Activated CD4-positive, alpha-beta T cell treated with anti-CD3 and anti-CD28 coated beads for 48 hours (primary cell): ENCODE results near the gene MACROD2.

Experiments used
- DNase-seq: peaks from one replicate; pipeline ENCODE4 v3.0.0-alpha.2; 2020

Gene MACROD2

DNA sequence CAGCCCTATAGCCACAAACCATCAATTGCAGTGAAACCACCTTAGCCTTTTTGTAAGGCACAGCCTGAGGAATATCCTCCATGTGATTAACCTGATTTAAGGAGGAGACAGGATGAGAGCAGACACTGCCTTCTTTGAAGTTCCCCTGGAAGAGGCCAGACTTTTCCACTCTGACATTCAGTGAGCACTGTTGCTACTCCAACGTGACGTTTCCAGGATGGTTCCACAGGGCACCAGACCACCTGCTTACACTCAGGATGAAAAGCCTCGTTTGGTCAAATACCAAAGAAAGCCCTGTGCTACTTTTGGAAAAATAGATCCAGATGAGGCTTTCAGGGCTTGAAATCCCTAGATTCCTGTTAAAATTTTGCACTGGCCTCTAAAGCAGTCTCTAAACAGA, 1444.2 kb downstream of the MACROD2 start:
- DNase-seq: no peak

DNA sequence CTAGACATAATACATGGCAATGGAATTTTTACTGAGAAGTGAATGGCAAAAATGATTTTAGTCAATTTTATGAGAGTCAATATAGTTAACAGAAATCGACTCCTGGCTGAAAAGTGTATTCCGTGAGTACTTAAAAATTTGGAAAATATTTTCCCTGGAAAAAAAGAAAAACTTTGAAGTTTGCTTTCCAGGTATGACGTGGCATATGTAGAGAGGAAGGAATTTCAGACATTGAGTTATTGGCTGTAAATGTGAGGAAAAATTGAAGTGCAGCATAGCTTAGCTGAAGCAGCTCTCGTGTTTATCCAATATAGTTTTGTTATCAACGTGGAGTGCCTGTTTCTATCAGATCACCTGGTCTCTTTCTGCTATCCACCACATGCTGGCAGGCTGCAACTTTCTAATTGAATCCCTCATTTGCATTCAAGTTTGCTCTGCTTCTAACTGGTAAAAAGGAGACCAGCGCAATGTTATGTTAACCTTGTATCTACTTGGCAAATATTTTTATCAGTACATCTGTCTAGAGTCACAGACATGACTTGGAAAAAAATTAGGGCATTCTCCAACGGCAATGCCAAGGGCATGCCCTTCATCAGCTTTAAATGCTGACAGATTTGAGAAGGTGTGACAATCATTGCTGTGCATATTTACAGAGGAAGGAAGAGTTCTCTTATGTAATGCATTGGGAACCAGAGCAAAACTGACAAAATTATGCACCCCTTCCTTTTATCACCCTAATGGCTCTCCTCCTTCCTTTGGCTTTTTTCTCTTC, 1444.9 kb downstream of the MACROD2 start:
- no peak for DNase-seq

DNA sequence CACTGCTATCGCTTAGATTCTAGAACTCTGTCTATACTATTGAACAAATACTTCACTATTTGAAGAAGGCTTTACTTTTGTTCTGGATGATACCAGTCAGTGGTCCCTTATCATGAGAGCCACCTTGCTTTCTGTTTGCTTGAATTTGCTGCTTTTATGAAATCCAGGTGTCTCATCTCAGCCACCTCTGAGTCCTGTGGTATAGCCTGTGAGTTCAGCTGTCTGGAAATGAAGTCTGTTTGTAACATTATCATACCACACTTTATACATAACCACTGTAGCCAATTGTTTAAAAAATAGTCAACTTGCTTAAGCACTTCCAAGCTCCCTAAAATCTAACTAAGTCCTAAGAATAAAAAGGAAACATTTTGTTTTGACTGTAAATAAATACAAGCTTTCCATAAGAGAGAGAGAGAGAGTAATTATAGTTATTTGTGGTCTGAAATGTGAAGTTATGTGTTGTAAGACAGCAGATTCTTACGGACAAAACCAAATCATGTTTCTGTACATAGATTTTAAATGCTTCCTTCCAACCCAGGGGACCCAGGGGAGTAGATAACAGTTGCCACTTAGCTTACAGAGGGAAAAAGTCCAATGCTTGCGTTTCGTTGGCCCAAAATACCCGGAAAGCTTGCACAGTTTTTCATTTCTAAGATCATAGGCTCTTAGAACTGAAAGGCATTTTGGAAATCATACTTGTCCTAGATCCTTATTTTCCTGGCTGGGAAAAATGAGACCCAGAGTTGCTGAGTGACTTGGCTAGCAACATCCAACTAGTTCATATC, 1449.9 kb downstream of the MACROD2 start:
- DNase-seq: no peak

DNA sequence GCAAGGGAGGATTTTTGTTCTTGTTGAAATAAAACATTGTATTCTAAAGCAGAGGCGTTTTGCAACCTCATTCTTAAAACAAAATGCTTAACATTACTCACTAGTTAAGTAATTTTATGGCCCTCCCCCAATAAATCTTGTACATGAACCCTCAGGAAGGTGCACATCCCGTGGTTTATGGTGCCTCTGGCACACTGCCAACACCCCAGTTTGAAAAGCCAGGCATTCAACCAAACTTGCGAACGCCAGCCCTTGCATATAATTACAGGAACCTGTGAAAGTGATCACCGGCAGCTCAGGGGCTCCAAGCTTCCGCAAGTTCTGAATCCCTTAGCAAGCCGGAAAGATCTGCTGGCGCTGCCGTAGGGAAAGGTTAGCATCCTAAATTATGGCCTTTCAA, 1451.1 kb downstream of the MACROD2 start:
- DNase-seq: no peak

DNA sequence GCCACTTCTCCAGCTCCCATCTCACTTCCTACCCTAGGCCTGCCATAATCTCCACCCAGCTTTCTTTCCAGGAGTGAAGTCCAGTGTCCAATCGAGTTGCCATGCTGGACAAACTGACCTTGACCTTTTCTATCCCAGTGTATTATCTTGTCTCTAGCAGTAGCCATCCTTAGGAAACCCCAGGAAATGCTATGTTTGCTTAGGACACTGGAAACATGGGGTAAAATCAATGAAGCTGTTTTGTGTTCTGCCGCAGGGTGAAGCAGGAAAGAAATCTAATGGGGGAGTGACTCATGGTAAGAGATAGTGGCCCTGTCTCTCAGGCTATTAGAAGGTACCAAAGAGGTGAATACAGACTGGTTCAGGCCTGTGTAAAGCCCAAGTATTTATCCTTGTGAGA, 1452.2 kb downstream of the MACROD2 start:
- DNase-seq: no peak

DNA sequence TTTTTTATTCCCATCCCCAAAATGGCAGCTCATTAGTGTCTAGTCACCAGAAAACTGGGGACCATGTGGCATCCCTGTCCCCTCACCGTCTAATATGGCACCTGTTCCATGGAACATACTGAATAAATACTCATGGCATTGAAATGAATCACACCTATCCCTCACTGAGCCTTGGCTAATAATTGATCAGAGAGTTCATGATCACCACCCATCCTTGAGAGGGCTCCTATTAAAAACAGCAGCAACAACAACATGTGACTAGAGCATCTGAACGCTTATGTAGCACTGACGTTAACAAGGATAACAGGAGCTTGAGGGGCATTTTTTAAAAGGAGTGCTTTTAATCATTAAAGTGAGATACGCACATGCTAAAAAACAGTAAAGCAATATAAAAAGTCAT, 1453.7 kb downstream of the MACROD2 start:
- DNase-seq: no peak

DNA sequence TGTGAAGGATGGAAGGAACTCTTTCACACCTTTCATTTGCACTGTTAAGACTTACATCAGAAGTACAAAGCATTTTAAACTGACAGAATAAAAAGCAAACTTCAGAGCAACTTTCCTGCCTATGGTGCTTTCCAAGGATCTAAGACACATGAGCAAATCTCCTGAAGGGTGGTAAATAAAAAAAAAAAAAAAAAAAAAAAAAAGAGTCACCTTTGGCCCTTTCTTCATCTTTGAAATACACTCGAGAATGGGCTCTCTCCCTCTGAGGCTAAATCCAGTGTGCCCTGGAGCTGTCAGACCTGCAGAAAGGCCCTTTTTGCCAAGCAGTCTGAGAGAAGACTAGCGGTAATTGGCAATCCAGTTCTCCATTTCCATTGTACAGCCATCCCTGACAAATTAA, 1455.9 kb downstream of the MACROD2 start:
- DNase-seq: no peak

DNA sequence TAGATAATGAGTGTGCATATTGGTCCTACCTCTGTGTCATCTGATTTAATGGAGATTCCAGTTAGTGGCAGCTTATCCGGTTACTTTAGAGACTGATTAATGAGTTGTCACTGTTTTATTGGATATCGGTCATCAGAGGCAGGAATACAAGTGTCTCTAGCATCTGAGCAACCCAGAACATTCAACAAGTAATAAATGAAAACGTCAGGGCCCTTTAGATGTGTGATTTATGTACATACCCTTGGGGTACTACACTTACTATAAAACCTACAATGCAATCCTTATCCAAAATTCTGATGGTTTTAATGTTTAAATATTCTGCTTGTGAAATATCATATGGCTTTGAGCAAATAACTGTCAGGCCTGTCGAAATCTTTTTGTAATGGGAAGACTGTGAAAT, 1460.0 kb downstream of the MACROD2 start:
- DNase-seq: no peak

DNA sequence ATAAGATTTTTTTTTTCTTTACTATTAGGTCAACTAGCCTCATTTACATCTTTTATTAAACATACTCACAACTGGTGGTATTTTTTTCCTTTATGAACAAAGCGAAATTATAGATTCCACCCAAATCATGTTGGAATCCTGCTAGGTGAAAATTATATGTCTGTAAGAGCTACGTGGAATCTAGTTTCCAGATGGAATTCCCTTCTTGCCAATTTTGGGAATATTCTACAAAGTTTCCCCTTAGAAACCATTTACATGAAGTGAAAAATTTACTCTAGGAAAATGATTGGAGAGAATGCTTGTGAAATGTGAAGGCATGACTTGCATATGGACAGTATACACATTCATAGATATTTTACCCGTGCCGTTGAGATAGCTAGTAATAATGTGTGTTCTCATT, 1466.6 kb downstream of the MACROD2 start:
- no peak for DNase-seq

DNA sequence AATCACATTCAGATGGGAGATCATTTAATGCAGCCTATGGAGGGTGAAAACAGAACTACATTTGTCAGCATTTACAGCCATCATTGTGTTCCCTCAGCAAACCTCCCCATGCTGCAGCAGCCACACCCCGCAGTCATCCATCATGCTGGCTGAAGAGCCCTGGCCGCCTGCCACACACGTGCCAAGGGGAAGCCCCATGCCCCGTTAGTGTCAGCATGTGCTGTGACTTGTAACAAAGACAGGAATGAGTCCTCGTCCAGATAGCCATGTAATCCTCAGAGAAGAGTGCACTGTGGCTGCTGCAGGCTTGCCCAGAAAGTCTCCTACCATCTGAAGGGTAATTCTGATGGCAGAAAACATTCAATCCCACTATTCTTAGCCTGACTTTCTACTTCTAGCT, 1480.2 kb downstream of the MACROD2 start:
- no peak for DNase-seq

DNA sequence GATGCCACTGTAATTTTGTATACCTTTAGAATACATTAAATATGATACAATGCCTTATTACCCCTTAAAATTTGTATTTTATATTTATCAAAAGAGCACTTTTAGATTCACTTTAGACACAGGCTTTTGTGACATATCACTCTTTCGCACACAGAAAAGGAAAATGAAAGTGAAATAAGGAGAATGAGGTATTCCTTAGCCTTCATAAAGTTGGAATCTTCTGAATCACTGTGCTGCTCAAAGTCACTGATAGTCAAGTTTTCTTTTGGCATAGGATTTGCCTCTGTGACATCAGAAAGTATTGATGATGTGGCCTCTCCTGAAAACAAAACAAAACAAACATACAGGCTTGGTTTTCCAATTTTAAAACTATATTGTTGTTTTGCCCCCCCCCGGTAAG, 1480.9 kb downstream of the MACROD2 start:
- no peak for DNase-seq

DNA sequence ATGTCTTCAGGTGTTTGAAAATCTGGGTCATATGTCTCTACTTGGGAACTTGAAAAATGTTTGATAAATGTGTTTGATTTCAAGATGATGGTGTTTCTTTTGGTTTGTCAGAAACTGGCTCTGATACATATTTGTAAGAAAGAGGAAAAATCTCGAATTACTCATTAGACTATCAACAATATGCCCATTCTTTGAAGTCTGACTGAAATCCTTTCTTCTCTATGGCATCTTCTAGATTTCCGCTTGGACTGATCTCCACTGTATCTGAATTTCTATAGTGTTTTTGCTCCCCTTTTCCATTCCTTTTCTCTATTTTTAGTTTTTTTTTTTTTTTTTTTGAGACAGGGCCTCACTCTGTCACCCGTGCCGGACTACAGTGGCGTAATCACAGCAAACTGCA, 1481.5 kb downstream of the MACROD2 start:
- no peak for DNase-seq

DNA sequence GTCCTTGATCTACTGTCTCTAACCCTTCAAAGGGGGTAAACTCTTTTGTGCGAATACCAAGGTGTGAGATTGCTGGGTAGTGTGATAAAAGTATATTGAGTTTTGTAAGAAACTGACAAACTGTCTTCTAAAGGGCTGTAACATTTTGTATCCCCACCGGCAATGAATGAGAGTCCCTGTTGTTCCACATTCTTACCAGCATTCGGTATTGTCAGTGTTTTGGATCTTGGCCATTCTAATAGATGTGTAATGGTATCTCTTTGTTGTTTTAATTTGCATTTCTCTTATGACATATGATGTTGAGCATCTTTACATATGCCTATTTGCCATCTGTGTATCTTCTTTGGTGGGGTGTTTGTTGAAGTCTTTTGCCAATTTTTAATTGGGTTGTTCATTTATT, 1487.2 kb downstream of the MACROD2 start:
- no peak for DNase-seq

DNA sequence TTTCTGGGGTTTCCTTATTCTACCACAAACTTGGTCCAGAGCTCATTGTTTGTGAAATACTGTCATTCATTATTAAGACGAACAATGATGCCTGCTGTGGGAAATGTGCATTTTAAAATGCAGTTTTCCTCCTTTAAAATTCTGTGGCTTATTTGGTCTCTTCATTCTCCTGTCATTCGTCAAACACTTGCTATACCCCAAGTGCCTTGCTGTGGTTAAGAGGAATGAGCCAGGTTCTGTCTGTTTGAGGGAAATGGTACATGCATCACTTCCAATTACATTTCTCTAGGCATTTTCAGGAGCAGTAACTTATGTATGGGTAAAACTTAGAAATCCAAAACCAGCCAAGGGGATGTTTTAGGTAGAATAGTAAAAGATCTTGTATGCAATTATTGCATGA, 1490.2 kb downstream of the MACROD2 start:
- DNase-seq: no peak

DNA sequence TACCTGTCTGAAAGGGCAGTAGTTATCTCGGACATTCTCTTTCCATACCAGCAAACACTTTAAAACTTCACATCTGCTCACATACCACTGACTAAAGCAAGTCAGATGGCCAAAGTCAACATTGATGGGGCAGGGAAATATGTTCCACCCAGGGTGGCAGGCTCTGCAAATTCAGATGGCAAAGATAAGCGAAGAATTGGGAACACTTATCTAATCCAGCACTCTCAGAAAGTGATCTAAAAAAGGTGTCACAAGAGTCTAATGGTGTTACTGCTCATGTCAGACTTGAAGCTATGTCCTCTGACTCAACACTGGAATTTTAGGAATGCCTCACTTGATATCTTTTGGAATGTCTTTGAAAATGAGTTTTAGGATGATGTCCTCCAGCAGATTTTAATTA, 1491.7 kb downstream of the MACROD2 start:
- no peak for DNase-seq

DNA sequence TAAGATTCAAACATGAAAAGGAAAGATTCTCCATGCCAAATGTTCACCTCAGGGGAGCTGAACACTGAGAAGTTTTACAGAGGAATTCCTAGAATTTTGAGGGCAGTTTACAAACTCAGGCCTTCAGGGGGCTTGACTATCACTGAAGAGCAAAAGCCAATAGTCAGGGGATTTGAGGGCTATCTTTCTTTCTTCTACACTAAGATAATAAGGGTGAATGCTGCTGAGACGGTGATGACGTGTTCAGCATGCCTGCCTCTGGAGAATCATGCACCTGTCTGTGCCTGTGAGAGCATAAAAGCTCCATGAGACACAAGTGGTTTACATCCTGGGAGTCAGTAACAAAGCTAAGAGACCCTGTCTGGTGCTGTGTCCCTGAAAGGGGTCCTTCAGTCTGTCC, 1492.4 kb downstream of the MACROD2 start:
- no peak for DNase-seq

DNA sequence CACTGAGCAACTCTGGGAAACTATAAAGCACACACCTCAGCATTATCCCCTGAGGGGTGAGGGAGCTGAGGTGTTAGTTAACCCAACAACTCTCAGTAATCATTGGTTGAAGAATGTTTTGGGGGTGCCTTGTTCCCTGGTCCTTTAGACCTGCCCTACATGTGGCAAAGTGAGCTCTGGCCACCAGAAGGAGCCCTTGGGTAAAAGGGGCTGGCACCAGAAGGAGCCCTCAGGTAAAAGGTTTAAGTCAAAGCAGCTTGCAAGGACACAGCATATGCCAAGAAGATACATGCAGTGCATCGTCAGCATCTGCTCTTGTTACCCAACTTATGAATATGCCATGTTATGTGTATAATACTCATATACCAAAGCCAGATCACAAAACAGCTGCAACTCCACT, 1496.3 kb downstream of the MACROD2 start:
- DNase-seq: no peak

DNA sequence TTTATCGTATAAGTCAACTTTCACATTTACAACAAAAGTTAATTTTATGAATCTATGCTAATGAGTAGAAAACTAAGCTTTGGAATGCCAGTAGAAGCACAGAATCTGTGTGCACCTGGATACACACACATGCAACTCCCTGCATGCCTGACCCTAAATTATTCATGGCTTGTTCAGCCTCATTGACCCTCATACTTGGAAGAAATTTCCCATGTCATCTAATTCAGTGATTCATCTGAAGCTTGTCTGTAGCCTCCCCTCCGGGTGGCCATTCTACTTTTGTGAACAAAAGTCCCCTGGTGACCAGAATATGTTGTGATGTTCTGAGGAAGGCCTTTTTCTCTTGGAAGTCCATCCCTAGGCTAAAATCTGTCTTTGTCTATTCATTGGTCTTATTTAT, 1499.5 kb downstream of the MACROD2 start:
- DNase-seq: no peak

DNA sequence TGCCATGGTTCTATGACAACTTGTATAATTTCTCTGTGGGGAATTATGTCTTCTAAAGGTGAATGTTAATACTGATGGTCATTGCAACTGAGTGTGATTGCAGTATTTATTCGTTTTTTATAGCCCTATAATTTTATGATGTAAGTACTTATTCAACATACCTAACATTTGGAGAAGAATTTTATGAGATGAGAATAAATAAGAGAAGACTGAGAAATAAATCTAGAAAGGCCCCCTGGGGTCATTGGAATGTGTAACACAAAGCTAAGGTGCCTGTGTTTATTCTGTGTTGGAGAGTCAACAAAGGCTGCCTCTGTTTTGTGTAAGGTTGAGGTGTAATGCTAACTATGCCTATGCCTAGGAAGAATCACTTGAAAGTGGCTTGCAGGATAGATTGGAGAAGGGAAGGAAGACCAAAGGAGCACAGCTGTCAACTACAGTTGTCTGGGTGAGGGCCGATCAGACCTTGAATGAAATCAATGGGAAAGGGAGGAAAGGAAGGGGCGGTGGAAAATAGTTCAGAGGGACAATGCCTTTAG, 1501.3 kb downstream of the MACROD2 start:
- no peak for DNase-seq

DNA sequence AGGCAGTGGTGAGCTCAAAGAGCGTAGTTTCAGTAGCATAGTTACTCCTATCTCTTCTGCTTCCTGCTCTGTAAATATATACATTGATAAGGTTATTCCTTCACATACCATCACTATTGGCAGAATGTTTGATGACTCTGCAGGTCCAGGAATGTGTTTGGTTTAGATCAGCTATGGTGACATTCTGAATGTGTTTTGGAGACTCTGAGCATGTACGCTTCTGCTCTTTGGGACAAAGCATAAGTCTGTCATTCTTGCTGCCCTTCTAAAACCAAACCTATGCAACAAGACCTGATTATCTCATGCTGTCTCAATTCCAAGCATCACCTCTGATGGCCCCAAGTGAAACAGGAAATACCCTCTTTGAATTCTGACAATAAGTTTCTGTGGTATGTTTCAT, 1503.6 kb downstream of the MACROD2 start:
- no peak for DNase-seq

DNA sequence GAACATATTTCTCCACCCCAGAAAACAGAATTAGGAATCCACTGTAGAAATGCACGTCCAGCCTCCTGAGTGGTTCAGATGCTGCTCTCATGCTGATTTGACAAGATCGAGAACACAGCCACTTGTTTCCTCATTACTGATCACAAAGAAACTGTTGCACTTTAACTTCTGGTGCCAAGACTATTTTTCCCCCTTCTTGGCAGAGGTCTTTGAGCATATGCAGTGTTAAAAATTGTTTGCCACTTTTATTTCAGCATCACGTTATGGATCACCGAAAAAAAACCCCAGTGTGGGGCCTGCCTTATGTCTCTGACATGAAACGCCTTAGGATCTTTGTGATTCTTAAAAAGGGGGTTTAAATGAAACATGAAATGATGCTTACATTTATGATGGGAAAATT, 1511.0 kb downstream of the MACROD2 start:
- DNase-seq: no peak

DNA sequence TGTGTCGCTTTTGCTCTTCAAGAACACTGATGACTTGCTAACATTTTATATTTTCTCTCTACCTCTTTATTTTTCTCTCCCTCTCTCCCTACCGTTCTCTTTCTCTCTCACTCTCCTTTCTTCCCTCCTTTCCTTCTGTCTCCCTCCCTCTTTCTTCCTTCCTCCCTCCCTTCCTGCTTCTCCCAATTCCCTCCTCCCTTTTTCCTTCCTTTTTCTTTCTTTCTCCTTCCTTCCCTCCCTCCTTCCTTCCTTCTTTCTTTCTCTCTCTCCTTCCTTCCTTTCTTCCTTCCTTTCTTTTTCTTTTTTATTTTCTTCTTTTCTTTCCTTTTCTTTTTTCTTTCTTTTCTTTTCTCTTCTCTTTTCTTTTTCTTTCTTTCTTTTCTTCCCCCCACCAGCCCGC, 1511.8 kb downstream of the MACROD2 start:
- no peak for DNase-seq

DNA sequence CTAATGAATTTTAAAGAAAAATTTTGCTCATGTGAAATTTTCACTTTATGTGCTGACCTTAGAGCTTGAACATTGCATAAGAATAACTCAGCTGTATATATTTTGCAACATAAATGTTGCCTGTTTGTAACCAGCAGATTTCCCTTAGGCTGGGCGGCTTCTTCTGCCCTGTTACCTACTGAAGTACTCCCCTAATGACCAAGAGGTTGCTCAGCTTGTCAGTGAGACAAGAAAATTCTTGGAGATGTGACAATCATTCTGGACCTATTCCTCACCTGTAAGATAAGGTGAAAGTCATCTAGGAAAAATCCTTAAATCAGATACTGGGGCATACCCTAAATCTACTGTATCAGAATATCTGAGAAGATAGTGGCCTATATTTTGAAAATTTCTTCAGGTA, 1516.2 kb downstream of the MACROD2 start:
- no peak for DNase-seq

DNA sequence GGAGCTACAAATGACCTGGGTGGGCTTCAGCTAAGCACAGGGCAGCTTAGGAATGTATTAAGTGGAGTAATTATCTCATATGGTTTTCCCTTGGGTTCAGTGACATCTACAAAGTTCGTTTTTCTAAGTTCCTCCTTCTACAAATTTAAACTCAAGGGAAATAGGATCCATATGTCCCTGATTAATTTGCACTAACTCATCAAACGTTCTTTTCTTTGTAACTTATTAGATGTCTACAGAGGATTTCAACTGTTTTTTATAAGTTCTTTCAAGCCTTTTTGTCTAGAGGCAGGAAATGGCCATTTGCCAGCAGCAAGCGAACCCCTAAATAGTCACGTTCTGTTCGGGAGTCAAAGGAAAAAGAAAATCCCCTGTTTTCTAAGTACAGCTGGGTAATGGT, 1517.6 kb downstream of the MACROD2 start:
- DNase-seq: no peak
